ENCODE results near the gene HAO1.
"Not testable (repeated sequence)": the region's sequence is repeated elsewhere in the genome, so short reads cannot be mapped to it uniquely, and the experiment has no call there.

The HAO1 gene

GRCh38 chr20:7850775-7851490, 89.3 kb downstream of the HAO1 start:
- no peak for DNase-seq

- DNase-seq: no peak
These were observed 90.6 kb downstream of the HAO1 start for GRCh38 chr20:7849675-7850074.

- no peak for DNase-seq
These were observed 91.9 kb downstream of the HAO1 start for GRCh38 chr20:7848351-7848750.

- DNase-seq: no peak
These were observed 96.6 kb downstream of the HAO1 start for GRCh38 chr20:7843613-7844012.

- DNase-seq: no peak
These were observed 98.3 kb downstream of the HAO1 start for GRCh38 chr20:7841971-7842310.

- DNase-seq: no peak
These were observed 98.8 kb downstream of the HAO1 start for GRCh38 chr20:7841291-7841970.

GRCh38 chr20:7836076-7836475, 104.2 kb downstream of the HAO1 start:
- no peak for DNase-seq

GRCh38 chr20:7834441-7834840, 105.8 kb downstream of the HAO1 start:
- not testable (repeated sequence) for DNase-seq

All from CD4-positive, alpha-beta T cell treated with Interleukin-4 for 4 hours (primary cell).